Measurements from ENCODE around the gene NPAS2. TPM values are rescaled to one million over a fixed set of nuclear protein-coding genes. Genes with fewer than 3 reads are reported as not detected.

The NPAS2 gene
- total RNA-seq, 2 donors from 2014 or later: 59.5 to 59.6 TPM

DNA sequence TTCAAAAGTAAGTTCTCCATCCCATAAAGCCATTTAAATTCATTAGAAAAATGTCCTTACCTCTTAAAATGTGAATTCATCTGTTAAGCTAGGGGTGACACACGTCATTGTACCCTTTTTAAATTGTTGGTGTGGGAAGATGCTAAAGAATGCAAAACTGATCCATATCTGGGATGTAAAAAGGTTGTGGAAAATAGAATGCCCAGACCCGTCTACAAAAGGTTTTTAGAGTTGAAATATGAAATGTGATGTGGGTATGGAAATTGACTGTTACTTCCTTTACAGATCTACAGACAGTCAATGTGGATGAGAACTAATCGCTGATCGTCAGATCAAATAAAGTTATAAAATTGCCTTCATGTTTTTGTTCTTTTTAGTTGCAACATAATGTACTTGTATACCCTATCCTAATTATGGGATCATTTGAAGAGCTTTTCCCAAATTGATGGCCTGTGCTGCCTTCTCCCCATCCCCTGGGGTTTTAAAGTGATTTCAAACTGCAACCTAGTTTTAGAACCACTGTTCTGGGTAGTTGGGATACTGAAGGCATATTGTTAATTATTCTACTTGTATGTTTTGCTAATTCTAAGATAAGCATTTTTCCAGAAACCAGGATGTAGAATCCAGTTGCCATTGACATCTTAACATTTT is 186.3 kb downstream of the NPAS2 start:
- DNase-seq: no peak
- ATAC-seq: no peak
- intact Hi-C loops (cut with DNase I, micrococcal nuclease): no loop called here

DNA sequence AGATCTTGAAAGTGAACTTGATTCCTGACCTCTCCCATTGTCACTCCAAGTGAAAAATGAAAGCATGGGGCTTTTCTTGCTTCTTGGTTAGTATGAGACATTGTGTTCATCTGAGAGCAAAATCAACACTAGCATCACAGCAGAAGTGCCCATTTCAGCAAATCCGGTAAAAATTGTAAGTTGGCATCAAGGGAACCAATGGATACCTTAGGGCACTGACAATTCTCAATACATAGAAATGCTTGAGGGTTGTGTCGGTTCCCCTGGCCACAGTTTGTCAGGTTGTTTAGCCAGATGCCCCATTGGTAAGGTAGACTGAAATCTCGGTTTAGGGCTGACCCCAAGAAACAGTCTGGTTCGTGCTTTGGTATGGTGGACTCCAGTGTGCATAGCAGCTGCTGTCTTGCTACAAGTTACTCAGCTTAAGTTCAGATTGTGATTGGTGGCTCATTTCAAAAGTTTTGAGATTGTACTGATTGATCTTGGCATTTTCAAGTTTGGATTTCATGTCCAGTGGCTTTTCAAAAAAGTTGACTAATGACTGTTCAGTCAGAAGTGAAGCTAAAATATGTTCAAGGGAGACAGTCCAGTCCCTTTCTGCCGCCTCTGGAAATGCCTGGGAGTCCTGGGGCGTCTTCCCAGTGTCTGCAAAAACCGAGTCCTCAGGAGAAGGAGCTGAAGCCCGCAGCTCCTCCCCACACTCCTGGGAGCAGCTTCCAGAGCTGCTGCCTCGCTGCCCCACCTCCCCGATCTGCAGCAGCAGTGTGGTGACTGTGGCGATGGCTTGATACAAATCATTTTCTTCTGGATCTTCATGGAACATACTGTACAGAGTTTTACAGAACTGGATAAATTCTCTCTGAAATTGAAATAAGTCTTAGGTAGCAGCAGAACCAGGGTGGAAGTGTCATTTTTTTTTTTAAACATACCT is 187.7 kb downstream of the NPAS2 start:
- no peak for ATAC-seq
- intact Hi-C loops (cut with DNase I, micrococcal nuclease): no loop called here
- DNase-seq: no peak

DNA sequence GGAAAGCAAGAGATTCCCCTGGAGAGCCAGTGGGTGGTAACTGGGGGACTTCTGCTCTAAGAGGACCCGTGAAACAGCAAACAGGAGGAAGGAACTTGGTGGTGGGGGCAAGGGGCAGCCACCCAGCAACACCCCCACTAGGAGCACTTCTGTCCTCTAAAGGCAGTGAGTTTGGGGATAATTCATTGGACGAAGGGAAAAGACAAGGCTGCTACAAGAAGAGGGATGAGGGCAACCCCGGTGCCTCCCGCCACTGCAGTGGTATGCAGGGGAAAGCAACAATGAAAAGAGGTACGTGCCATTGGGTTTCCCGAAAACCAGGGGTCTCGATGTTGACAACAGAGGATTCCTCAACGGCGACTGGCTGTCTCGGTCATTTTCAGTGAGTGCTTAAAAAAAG is 191.2 kb downstream of the NPAS2 start:
- intact Hi-C loops (cut with DNase I, micrococcal nuclease): loop anchor here in 1 of 2 donors (5.0 kb wide), 2 partner anchors 141 to 196 kb away; partner anchors contain the start of gene TBC1D8
- DNase-seq (no peak), ATAC-seq (no peak)

DNA sequence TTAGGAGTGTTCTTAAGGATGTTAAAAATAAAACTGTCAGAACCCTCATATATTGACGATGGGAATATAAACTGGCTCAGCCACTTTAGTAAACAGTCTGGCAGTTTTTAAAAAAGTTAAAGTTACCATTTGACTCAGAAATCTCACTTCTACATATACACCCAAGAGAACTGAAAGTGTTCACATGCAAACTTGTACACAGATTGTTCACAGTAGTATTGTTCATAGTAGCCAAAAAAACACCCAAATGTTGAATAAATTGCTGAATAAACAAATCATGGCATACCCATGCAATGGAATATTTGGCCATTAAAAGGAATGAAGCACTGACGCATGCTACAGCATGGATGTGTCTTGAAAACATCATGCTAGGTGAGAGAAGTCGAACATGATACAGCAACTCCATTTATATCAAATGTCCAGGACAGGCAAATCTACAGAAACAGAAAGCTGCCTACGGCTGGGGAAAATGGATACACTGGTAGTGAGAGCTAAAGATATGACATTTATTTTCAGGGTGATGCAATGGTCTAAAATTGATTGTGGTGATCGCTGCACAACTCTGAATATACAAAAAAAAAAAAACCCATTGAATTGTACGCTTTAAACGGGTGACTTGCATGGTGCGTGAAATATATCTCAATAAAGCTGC is 192.2 kb downstream of the NPAS2 start:
- intact Hi-C loops (cut with DNase I, micrococcal nuclease): loop anchor here in 1 of 2 donors (5.0 kb wide), 2 partner anchors 140 to 195 kb away; partner anchors contain the start of gene TBC1D8
- peak; percentile 3 for ATAC-seq
- no peak for DNase-seq

DNA sequence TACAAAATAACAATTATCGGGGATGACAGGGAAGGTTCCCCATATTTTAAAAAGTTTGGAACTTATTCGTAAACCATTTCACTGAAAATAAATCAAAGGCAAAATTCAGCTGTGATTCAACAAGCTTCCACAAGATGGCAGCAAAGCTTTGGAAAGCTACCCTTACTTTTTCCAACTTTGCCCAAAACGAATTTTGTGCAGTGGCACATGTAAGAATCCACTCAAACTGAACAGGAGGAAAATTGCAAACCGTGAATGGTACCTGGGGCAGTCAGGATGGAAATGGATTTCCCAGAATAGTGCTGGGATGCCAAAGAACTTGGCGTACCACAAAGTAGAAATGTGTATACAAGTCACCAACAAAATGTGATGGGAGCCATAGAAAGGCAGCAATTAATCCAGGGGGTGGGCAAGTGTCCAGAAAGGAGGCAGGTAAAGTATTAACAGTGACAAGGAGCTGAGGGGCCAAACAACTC is 192.8 kb downstream of the NPAS2 start:
- intact Hi-C loops (cut with DNase I, micrococcal nuclease): loop anchor here in 1 of 2 donors (5.0 kb wide), 2 partner anchors 140 to 195 kb away; partner anchors contain the start of gene TBC1D8
- DNase-seq (no peak), ATAC-seq (peak; percentile 24)

DNA sequence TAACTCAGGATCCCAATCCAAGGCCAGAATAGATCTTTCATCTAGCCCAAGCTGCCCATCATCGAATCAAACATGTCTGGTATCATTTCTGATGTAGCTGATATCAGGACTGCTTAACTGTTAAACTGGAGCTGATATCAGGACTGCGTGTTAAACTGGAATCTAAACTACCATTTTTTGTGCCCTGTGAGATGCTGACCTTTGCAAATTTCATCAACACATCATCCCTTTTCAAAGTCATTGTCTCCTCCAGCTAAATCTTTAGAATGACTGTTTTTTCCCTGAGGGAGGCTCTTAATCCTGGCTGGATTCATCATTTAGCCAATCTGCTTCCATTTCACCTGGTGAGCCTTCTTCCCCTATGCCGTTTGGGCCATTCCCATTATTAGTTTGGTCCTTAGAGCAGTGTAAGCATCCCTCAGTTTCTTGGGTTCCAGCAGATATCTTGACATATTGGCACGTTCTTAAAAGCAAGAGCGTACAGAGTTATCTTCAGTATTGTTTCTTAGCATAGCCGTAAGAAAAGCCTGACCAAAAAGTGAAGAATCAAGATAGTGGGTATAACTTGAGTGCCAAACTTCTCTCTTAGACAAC is 194.4 kb downstream of the NPAS2 start:
- intact Hi-C loops (cut with DNase I, micrococcal nuclease): loop anchor here in 1 of 2 donors (5.0 kb wide), 2 partner anchors 138 to 193 kb away; partner anchors contain the start of gene TBC1D8
- DNase-seq (no peak), ATAC-seq (no peak)

DNA sequence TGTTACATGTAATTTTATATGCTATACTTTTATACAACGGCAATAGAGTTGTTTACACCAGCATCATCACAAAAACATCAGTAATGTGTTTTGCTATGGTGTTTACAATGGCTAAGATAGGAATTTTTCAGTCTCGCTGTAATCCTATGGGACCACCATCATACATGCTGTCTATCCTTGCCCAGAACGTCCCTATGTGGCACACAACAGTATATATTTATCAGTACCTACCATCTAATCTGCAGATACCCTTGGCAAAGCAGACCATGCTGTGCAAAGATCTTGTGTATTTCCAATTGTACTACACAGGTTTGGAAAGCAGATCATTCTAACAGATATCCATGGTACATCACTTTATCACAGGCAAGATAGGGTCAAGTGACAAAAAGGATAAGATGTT is 197.4 kb downstream of the NPAS2 start:
- intact Hi-C loops (cut with DNase I, micrococcal nuclease): no loop called here
- DNase-seq (no peak), ATAC-seq (no peak)

DNA sequence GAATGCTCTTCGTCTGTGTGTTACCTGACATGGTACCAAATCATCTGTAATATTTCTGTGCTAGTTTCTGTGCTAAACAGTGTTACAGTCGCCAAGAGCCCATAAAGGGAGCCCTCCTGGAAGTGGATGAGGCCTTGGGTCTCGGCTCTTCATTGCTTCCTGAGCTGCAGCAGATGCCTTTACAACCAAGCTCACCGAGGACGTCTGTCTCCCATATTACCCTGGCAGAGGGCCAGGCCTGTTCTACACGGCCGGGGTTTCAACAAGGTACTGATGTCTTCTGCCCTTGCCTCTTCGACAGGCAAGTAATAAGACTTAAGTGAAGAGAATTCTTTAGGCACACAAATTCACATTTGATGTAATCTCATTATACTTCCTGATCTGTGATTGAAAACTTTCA is 199.0 kb downstream of the NPAS2 start:
- ATAC-seq (peak; percentile 31), DNase-seq (peak in 1 of 2 donors; percentile 32)
- intact Hi-C loops (cut with DNase I, micrococcal nuclease): no loop called here

DNA sequence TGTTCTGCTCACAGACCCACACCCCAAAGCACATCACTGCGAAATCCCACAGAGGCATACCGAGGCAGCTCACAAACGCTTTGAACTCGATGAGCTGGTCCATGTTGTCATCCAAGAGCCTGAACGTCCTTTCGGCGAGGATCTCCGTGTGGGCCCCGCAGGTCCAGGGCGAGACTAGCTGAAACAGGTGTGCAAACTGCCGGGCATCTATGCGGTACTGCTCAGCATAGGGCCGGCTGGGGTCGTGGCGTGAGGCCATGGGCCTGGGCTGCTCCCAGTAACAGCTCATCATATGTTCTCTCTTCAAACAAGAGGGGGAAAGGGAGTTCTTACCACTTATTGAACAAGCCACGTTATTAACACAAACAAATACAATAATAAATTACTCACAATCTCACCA is 202.3 kb downstream of the NPAS2 start:
- intact Hi-C loops (cut with DNase I, micrococcal nuclease): no loop called here
- DNase-seq (no peak), ATAC-seq (no peak)

DNA sequence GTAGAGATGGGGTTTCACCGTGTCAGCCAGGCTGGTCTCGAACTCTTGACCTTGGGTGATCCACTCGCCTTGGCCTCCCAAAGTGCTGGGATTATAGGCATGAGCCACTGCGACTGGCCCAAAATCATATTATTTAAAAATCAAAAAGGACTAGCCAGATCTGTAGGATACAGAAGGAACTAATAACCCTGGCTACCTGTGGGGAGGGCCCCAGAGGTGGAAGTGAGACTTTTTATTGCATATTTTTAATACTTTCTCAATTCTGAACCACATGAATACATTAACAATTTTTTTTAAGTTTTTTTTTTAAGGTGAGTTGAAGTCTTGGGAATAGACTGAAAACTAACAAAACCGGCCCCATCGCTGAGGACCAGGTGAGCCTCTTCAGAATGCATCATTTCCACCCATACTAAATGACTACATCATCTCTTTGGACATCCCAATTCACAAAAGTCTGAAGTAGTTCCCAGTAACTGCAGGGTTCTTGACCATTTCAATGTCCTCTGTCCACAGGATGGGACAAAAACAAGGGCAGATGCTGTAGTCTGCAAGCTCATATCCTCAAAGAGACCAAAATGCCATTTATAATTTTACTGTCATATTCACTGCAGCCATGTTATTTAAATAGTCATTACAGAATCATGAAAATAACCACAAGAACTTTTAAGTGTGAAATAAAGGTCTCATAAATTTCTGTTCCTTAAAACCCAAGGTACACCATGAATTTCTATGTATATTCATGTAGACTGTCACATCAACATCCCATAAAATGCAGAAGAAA is 203.6 kb downstream of the NPAS2 start:
- ATAC-seq (no peak), DNase-seq (no peak)
- intact Hi-C loops (cut with DNase I, micrococcal nuclease): no loop called here

DNA sequence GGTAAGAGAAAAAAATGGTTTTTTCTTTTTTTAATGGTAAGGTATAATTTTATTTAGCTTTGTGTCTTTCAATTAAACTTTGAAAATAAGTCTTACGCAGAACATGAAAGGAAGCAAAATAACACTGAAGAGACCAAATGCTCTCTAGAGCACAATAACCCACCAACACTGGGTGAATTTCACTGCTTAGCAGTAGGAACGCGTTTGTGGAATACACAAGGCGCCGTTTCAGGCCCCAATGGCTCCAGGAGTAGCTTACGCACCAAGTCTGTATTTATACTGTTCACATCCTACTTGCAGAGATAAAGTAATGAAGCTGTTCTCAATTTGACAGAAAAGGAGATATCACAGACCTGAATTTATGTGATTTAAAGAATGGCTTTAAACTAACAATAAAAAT is 205.6 kb downstream of the NPAS2 start:
- intact Hi-C loops (cut with DNase I, micrococcal nuclease): no loop called here
- ATAC-seq (no peak), DNase-seq (no peak)

DNA sequence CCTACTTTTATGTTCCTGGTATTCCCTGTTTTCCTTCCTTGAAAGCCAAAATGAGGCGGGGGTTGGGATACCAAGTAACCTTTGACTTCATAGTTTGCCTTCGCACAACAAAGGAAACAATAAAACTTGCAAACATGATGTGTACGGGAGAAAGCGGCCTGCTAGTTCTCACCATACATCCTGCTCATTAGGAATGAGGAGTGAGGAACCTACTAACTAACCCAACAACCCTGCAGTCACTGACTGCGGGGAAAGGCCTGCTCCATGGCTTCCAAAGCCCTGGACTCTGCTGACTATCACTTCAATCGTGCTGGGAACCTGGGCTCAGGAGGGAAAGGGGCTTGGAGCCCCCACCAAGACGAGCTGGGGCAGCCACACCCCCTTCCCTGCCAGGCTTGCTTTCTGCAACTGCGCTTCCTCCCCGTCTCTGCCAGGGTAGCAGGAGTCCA is 206.3 kb downstream of the NPAS2 start:
- DNase-seq: peak; percentile 36 to 55
- intact Hi-C loops (cut with DNase I, micrococcal nuclease): no loop called here
- ATAC-seq: peak; percentile 83

DNA sequence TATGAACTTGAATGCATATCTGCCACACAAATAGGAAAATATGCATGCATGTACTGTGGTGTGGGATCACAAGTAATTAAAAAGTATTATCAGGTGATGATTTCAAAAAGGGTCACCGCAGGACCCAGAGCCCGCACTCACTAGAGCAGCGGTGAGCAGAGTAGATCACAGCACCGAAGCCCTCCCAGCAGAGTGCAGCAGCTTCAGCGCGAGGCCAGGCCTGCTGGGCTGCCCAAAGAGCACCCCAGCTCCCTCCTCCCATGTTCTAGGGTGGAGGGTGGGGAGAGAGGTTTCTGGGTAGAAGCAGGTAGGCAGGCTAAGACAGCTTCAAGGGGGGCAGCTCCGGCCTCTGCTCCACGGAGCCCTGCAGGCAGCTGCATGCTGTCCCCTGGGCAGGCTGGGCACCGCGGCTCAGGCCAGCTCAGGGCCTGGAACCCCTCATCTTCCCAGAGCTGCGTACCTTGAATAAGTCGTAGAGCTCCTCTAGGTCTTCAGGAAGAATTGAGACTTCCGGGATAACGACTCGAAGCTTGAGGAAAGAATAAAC is 207.1 kb downstream of the NPAS2 start:
- DNase-seq (no peak), ATAC-seq (no peak)
- intact Hi-C loops (cut with DNase I, micrococcal nuclease): no loop called here

DNA sequence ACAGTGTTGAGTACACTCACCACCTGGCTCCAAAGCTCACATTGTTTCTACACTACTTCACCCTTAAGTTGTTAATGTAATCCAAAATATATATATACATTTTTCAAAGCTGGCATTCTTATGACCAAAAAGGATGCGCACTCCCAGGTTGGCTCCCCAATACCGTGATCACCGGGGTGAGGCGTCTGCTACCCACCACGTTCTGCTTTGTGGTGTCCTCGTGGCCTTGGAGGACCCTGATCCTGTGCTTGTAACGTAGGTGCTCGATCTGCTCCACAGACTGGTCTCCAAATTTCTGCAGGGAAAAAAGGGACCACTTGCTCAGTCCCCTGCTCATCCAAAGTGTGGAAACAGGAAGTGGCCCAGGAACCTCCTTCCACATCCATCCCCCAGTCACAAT is 207.9 kb downstream of the NPAS2 start:
- ATAC-seq: no peak
- DNase-seq: no peak
- intact Hi-C loops (cut with DNase I, micrococcal nuclease): no loop called here

DNA sequence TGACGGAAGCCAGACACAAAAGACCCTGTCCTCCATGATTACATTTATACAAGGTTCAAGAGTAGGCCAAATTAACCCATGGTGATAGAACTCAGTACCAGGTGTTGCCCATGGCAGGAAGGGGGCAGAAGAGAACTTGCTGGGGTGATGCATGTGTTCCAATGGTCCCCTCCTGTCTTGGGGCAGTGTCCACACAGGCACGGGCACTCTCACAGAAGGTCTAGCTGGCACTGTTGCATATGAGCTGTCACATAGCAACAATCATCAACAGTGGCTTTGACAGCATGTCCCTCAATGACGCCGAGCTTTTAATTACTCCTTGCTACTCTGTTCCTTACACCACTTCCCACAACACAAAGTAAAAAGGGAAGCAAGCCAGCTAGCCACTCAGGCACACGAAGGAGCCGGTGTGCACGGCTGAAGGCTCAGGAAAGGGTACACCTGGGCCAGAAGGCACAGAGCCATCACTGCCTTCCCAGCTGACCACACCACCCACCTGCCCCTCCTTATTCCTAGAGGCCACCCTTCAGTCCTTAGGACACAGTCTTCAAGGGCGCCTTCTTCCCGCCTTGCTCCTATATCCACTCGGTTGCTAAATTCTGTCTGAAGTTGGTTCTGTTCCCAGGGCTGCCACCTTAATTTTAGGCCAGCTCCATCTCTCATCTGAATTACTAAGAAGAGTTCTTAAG is 211.1 kb downstream of the NPAS2 start:
- intact Hi-C loops (cut with DNase I, micrococcal nuclease): no loop called here
- DNase-seq (no peak), ATAC-seq (no peak)

DNA sequence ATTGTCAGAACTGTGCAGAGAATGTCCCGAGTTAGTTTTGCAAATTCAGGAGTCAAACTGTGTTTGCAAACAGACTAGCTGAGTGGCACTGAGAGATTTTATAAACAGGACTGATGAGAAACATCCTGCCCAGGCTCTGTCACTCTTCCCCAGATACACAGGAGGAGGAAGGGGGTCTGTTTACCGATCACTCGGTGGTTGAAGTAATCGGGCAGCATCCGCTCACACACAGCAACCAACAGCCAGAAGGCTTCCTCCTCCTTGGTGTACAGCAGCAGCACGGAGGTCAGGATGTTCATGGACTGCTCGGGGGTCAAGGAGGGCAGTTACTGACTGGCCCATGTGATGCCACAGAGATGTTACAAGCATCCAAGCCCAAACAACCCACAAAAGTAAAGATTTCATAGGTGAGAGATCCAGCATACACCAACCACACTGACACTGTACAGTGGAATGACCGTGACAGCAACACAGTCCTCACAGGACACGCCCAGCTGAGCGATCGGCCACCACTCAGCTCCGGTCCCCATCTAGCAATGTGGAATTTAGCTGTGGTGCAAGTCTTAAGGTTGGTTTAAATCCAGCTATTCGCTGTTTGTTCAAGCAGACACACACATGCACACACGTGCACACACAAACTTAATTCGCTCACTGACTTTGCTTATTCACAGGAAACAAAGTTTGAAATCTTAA is 212.3 kb downstream of the NPAS2 start:
- intact Hi-C loops (cut with DNase I, micrococcal nuclease): no loop called here
- DNase-seq (no peak), ATAC-seq (no peak)

DNA sequence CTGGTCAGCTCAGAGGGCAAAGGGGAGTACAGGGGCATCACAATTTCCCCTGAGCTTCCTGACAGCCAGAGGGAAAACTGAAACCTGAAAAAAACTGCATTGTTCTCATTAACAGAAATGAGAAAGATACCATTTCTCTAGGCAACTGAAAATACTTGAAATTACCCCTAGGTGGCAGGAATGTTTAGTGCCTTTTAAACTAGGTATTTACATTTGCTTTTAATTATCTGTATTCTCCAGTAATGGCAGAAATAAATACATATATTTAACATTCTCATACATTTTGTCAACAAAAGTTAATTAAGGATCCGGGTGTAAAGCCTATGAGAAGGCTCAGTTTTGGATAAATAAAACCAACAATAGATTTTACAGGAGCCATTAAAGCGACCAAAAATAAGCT is 216.6 kb downstream of the NPAS2 start:
- ATAC-seq (peak; percentile 35), DNase-seq (no peak)
- intact Hi-C loops (cut with DNase I, micrococcal nuclease): no loop called here

Measured in left colon (tissue), 2 donors.